ENCODE measurements around the gene RPUSD1. TPM values are rescaled to one million over a fixed set of nuclear protein-coding genes. Genes with fewer than 3 reads are reported as not detected.

RPUSD1 gene
- total RNA-seq, 2 donors from 2014 or later = 12.3 to 13.9 TPM

- ATAC-seq (ENCODE audit: insufficient number of reproducible peaks, low FRiP score, low read depth) (no peak), DNase-seq (ENCODE audit: low spot score) (no peak)
- H3K4me3 ChIP-seq = no peak overlapping the region
- no peaks in the 10 kb centered on the region for H3K9me3 ChIP-seq
- H3K36me3 ChIP-seq = no peaks in the 10 kb centered on the region
- no peak overlapping the region for H3K27ac ChIP-seq
- TF ChIP-seq CTCF (IDR thresholded peaks at IDR 0.05) = no peak
- H3K4me1 ChIP-seq (ENCODE audit: control insufficient read depth in 1 of 2, low read depth in 2 of 2) = peaks cover 0 to 4% of the 10 kb centered on the region in 2 donors
- no peaks in the 10 kb centered on the region for H3K27me3 ChIP-seq (replicated peaks; ENCODE audit: insufficient read depth)
These were observed 17.3 kb upstream of the RPUSD1 start for GRCh38 chr16:805474-805873.

- Histone ChIP-seq H3K4me3 (no peak overlapping the region), H3K27me3 (replicated peaks; ENCODE audit: insufficient read depth) (no peaks in the 10 kb centered on the region), H3K9me3 (no peaks in the 10 kb centered on the region), H3K36me3 (no peaks in the 10 kb centered on the region), H3K27ac (no peak overlapping the region), H3K4me1 (ENCODE audit: control insufficient read depth in 1 of 2, low read depth in 2 of 2) (peaks cover 0 to 4% of the 10 kb centered on the region in 2 donors)
- ATAC-seq (ENCODE audit: insufficient number of reproducible peaks, low FRiP score, low read depth) = no peak
- TF ChIP-seq CTCF (IDR thresholded peaks at IDR 0.05) = no peak
- DNase-seq (ENCODE audit: low spot score) = no peak
These were observed 16.2 kb upstream of the RPUSD1 start for GRCh38 chr16:804193-805048.

GRCh38 chr16:803754-804080 is 15.5 kb upstream of the RPUSD1 start:
- no peaks in the 10 kb centered on the region for H3K36me3 ChIP-seq
- no peak overlapping the region for H3K27ac ChIP-seq
- H3K27me3 ChIP-seq (replicated peaks; ENCODE audit: insufficient read depth) = no peaks in the 10 kb centered on the region
- H3K9me3 ChIP-seq = no peaks in the 10 kb centered on the region
- ATAC-seq (ENCODE audit: insufficient number of reproducible peaks, low FRiP score, low read depth) = no peak
- DNase-seq (ENCODE audit: low spot score) = no peak
- no peak for TF ChIP-seq CTCF (IDR thresholded peaks at IDR 0.05)
- peaks cover 0 to 4% of the 10 kb centered on the region in 2 donors for H3K4me1 ChIP-seq (ENCODE audit: control insufficient read depth in 1 of 2, low read depth in 2 of 2)
- no peak overlapping the region for H3K4me3 ChIP-seq

GRCh38 chr16:802914-803753 is 15.0 kb upstream of the RPUSD1 start:
- H3K27me3 ChIP-seq (replicated peaks; ENCODE audit: insufficient read depth) = no peaks in the 10 kb centered on the region

More at GRCh38 chr16:802914-803753, 15.0 kb upstream of the RPUSD1 start:
- Histone ChIP-seq H3K9me3 (no peaks in the 10 kb centered on the region), H3K36me3 (no peaks in the 10 kb centered on the region), H3K4me3 (no peak overlapping the region), H3K27ac (no peak overlapping the region), H3K4me1 (ENCODE audit: control insufficient read depth in 1 of 2, low read depth in 2 of 2) (no peaks in the 10 kb centered on the region)
- TF ChIP-seq CTCF (IDR thresholded peaks at IDR 0.05) = no peak
- no peak for DNase-seq (ENCODE audit: low spot score)
- no peak for ATAC-seq (ENCODE audit: insufficient number of reproducible peaks, low FRiP score, low read depth)

Measured in thoracic aorta (tissue), 2 donors.